ENCODE results near the gene DLG2.

- no peak for TF ChIP-seq POLR2A (IDR thresholded peaks at IDR 0.05; ENCODE audit: low read depth, low read length)
- TF ChIP-seq CTCF (conservative IDR thresholded peaks at IDR 0.05; ENCODE audit: low read depth, low read length): no peak
- TF ChIP-seq SMC3 (IDR thresholded peaks at IDR 0.05; ENCODE audit: low read depth, low read length): no peak
- TF ChIP-seq MAZ (IDR thresholded peaks at IDR 0.05; ENCODE audit: borderline replicate concordance, low read depth, low read length): no peak
- TF ChIP-seq USF2 (IDR thresholded peaks at IDR 0.05; ENCODE audit: low read depth, low read length): no peak
- no peak for TF ChIP-seq CEBPB (IDR thresholded peaks at IDR 0.05; ENCODE audit: low read depth, low read length)
- TF ChIP-seq RAD21 (IDR thresholded peaks at IDR 0.05; ENCODE audit: low read length): no peak
- no peak for TF ChIP-seq RFX5 (IDR thresholded peaks at IDR 0.05; ENCODE audit: low read depth, low read length)
- TF ChIP-seq MAFK (IDR thresholded peaks at IDR 0.05; ENCODE audit: low read depth, low read length): no peak
- no peak for TF ChIP-seq FOS (IDR thresholded peaks at IDR 0.05; ENCODE audit: low read depth, low read length)
- TF ChIP-seq ELK1 (IDR thresholded peaks at IDR 0.05; ENCODE audit: borderline replicate concordance, low read depth, low read length): no peak
- TF ChIP-seq MXI1 (IDR thresholded peaks at IDR 0.05; ENCODE audit: borderline replicate concordance, low read depth, low read length): no peak
- no peak for TF ChIP-seq BHLHE40 (IDR thresholded peaks at IDR 0.05; ENCODE audit: low read depth, low read length)
- TF ChIP-seq RCOR1 (IDR thresholded peaks at IDR 0.05; ENCODE audit: insufficient replicate concordance, low read length): no peak
Observed at GRCh38 chr11:83957038-83957900, 1669.9 kb downstream of the DLG2 start.

Data from IMR-90 (cell line).